SH-SY5Y (cell line): ENCODE measurements around the gene OSBPL2.

ENCODE experiments used
- GATA2 ChIP-seq: IDR thresholded peaks from 2 replicates; pipeline ENCODE4 v1.6.1; 2011; ENCODE audit warnings: mild to moderate bottlenecking, low read depth, low read length
- GATA3 ChIP-seq: IDR thresholded peaks from 2 replicates; pipeline ENCODE4 v1.6.1; 2011; ENCODE audit warnings: low read depth, mild to moderate bottlenecking, low read length, moderate library complexity

DNA sequence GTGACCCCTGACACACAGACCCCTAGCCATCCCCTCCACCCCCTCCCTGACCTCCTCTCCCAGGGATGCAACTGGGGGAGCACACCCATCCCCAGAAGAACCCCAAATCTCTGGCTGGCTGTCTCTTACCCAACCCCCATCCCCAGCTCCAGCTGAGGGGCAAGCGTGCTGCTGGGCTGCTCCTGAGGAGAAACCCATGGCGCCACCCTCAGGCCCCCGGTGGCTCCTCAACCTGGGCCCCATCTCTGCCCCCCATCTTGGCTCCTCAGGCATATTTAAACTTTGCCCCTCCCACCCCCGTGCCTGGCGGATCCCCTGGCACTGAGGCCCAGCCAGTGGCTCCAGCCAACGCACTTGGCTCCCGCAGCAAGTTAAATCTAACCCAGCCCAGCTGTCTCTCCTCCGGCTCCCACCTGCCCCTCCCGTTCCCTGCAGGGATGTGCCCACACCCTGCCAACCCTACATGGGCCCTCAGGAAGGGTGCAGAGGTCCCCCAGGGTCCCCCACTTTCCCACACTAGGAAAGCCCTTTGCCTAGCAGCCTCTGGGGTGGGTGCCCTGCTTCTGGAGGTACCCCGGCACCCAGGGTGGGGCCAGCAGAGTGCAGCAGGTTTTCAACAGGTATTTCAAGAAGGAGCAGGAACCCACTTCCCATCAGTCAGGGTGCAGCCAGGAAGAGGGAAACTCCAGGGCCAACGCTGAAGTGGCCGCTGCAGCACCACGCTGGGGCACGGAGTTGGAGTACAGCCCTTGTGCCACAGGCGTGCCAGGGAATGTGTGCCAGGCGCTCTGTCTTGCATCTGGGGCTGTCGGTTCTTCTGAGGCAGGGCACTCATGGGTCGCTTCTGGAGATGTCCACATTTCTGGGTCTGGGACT lies 5.3 kb upstream of the OSBPL2 start:
- TF ChIP-seq GATA2 (no peak), GATA3 (no peak)
